Gastrocnemius medialis (tissue), 4 donors: ENCODE measurements around the gene YWHAE. TPM values are rescaled to one million over a fixed set of nuclear protein-coding genes. Genes with fewer than 3 reads are reported as not detected.
A peak's percentile ranks its signal among the peaks of the same experiment; 100 is the strongest.

ENCODE experiments used
- ATAC-seq, 2 donors: fragments of 150-250 bp; one replicate each; pipeline ENCODE4 v1.9.1; 2016
- DNase-seq, 2 donors: peaks; one replicate each; pipeline ENCODE4 v3.0.0-alpha.2; 2019
- H3K27ac ChIP-seq, 4 donors: fragments of 200-600 bp; sonication (generic); 1 replicate in 1 of 4; 2 replicates in 3 of 4; pipeline ENCODE4 v1.5.1; 2016 to 2018; ENCODE audit warnings: mild to moderate bottlenecking in 2 of 4, moderate library complexity in 1 of 4
- H3K27me3 ChIP-seq, 3 donors: fragments of 200-600 bp; sonication (generic) in 2 of 3; 1 replicate in 1 of 3; 2 replicates in 2 of 3; pipeline versions ENCODE4 v1.5.1 to v1.6.0; 2016 to 2019; ENCODE audit warnings: mild to moderate bottlenecking in 1 of 3, moderate library complexity in 1 of 3
- H3K36me3 ChIP-seq, 2 donors: fragments of 200-600 bp; sonication (generic) in 1 of 2; one replicate each; pipeline ENCODE4 v1.5.1; 2017 to 2018
- H3K4me1 ChIP-seq, 2 donors: fragments of 200-600 bp; sonication (generic) in 1 of 2; one replicate each; pipeline ENCODE4 v1.5.1; 2016 to 2017; ENCODE audit warnings: mild to moderate bottlenecking in 2 of 2
- H3K4me3 ChIP-seq, 4 donors: fragments of 200-600 bp; sonication (generic) in 3 of 4; 1 replicate in 1 of 4; 2 replicates in 3 of 4; pipeline ENCODE4 v1.5.1; 2016 to 2019; ENCODE audit warnings: mild to moderate bottlenecking in 2 of 4
- H3K9me3 ChIP-seq, 3 donors: fragments of 200-600 bp; sonication (generic) in 2 of 3; 1 replicate in 1 of 3; 2 replicates in 2 of 3; pipeline ENCODE4 v1.5.1; 2016 to 2019
- CTCF ChIP-seq, 5 experiments: fragments of 450-650 bp in 3 of 5; fragments of 200-600 bp in 2 of 5; sonication (generic) in 2 of 5; IDR thresholded peaks in 4 of 5; conservative IDR thresholded peaks in 1 of 5; 1 replicate in 4 of 5; 2 replicates in 1 of 5; pipeline ENCODE4 v1.5.1; 2016 to 2019; ENCODE audit warnings: antibody characterized with exemption in 5 of 5, mild to moderate bottlenecking in 3 of 5, moderate library complexity in 3 of 5
- POLR2A ChIP-seq, 2 donors: fragments of 450-650 bp; IDR thresholded peaks; one replicate each; pipeline ENCODE4 v1.6.1; 2017; ENCODE audit warnings: antibody characterized with exemption in 2 of 2, mild to moderate bottlenecking in 2 of 2, moderate library complexity in 2 of 2
- in situ Hi-C, 4 donors: fragments of 200-750 bp; cut with MboI; loops; one replicate each; pipeline versions ENCODE4 v1.15.0 to v1.8.0; 2017; ENCODE audit warnings: low sequenced_read_pairs in 4 of 4
- intact Hi-C: fragments of 100-400 bp; cut with DNase I; formaldehyde crosslinking; loops from one replicate; pipeline ENCODE4 v1.15.1; 2023; ENCODE audit warnings: low total_unique reads
- total RNA-seq, 4 donors: library from RNA; depleted of rRNA; stranded (reverse); fragments of >200 nt; gene quantifications; one replicate each; pipeline versions ENCODE4 v1.1.0 to v1.2.3, GENCODE V29; 2016

YWHAE gene
- total RNA-seq, 4 donors from 2014 or later = 915 to 1,814 (median 1,174) TPM

GRCh38 chr17:1372618-1373017, 27.4 kb downstream of the YWHAE start:
- no peaks in the 10 kb centered on the region for H3K9me3 ChIP-seq
- TF ChIP-seq CTCF (IDR thresholded peaks at IDR 0.05 in 4 of 5, conservative IDR thresholded peaks at IDR 0.05 in 1 of 5) (no peak), POLR2A (IDR thresholded peaks at IDR 0.05) (no peak)

GRCh38 chr17:1371893-1372590, 28.0 kb downstream of the YWHAE start:
- Histone ChIP-seq H3K4me3 (no peak overlapping the region), H3K36me3 (no peaks in the 10 kb centered on the region), H3K4me1 (peaks cover 76 to 82% of the 10 kb centered on the region in 2 donors), H3K9me3 (no peaks in the 10 kb centered on the region), H3K27me3 (no peaks in the 10 kb centered on the region), H3K27ac (peak overlapping the region; percentile 18 to 52 (median 34))
- TF ChIP-seq CTCF (IDR thresholded peaks at IDR 0.05 in 4 of 5, conservative IDR thresholded peaks at IDR 0.05 in 1 of 5) (no peak), POLR2A (IDR thresholded peaks at IDR 0.05) (no peak)
- DNase-seq = no peak
- no peak for ATAC-seq
- intact Hi-C loops = no loop called here
- in situ Hi-C loops = loop anchor here in 1 of 4 donors (25.0 kb wide), 1 partner anchor 140 kb away; the partner anchor contains the start of gene INPP5K

More at GRCh38 chr17:1372618-1373017, 27.4 kb downstream of the YWHAE start:
- Histone ChIP-seq H3K27me3 (no peaks in the 10 kb centered on the region), H3K27ac (peak overlapping the region; percentile 18 to 52 (median 34)), H3K4me3 (no peak overlapping the region), H3K4me1 (peaks cover 76 to 82% of the 10 kb centered on the region in 2 donors), H3K36me3 (no peaks in the 10 kb centered on the region)
- intact Hi-C loops = no loop called here
- ATAC-seq (no peak), DNase-seq (no peak)
- in situ Hi-C loops = loop anchor here in 1 of 4 donors (25.0 kb wide), 1 partner anchor 140 kb away; the partner anchor contains the start of gene INPP5K

GRCh38 chr17:1368588-1368987, 31.4 kb downstream of the YWHAE start:
- intact Hi-C loops = loop anchor here (5.0 kb wide), 2 partner anchors 129 to 259 kb away; partner anchors contain the start of gene SLC43A2
- Histone ChIP-seq H3K9me3 (no peaks in the 10 kb centered on the region), H3K4me1 (peaks cover 74 to 80% of the 10 kb centered on the region in 2 donors), H3K27me3 (no peaks in the 10 kb centered on the region), H3K27ac (peak overlapping the region; percentile 74 to 81 (median 76)), H3K36me3 (peaks cover 0 to 14% of the 10 kb centered on the region in 2 donors), H3K4me3 (no peak overlapping the region)
- DNase-seq = no peak
- TF ChIP-seq POLR2A (IDR thresholded peaks at IDR 0.05) (no peak), CTCF (IDR thresholded peaks at IDR 0.05 in 4 of 5, conservative IDR thresholded peaks at IDR 0.05 in 1 of 5) (no peak)
- in situ Hi-C loops = loop anchor here in 3 of 4 donors (5.0 to 25.0 kb wide), 3 partner anchors 86 to 149 kb away; partner anchors contain the start of genes INPP5K (in 2 of the 3) and CRK (in 1 of the 3)
- no peak for ATAC-seq

- Histone ChIP-seq H3K4me3 (no peak overlapping the region), H3K4me1 (peaks cover 82 to 83% of the 10 kb centered on the region in 2 donors), H3K9me3 (no peaks in the 10 kb centered on the region), H3K27me3 (no peaks in the 10 kb centered on the region), H3K36me3 (peaks cover 0 to 17% of the 10 kb centered on the region in 2 donors), H3K27ac (peak overlapping the region; percentile 74 to 81 (median 76))
- in situ Hi-C loops (loop anchor here in 3 of 4 donors (5.0 to 25.0 kb wide), 3 partner anchors 87 to 150 kb away; partner anchors contain the start of genes INPP5K (in 2 of the 3) and CRK (in 1 of the 3)), intact Hi-C loops (loop anchor here (2.0 to 5.0 kb wide), 3 partner anchors 87 to 260 kb away; partner anchors contain the start of gene SLC43A2)
- ATAC-seq (no peak), DNase-seq (no peak)
- TF ChIP-seq POLR2A (IDR thresholded peaks at IDR 0.05) (no peak), CTCF (IDR thresholded peaks at IDR 0.05 in 4 of 5, conservative IDR thresholded peaks at IDR 0.05 in 1 of 5) (no peak)
Observed at GRCh38 chr17:1367351-1367745, 32.7 kb downstream of the YWHAE start.
